Small intestine (tissue), 7 donors: ENCODE measurements around the gene MT1M. TPM values are rescaled to one million over a fixed set of nuclear protein-coding genes. Genes with fewer than 3 reads are reported as not detected.
"Not testable (repeated sequence)": the region's sequence is repeated elsewhere in the genome, so short reads cannot be mapped to it uniquely, and the experiment has no call there.

Source experiments
- DNase-seq, 2 donors: peaks; one replicate each; pipeline versions ENCODE4 v3.0.0 to v3.0.0-alpha.2; 2013
- FAIRE-seq: peaks from 2 replicates; lab custom pipeline; 2012; peaks lifted over from hg19 to GRCh38; lab: Jason Lieb, UNC
- H3K27ac ChIP-seq, 3 donors: one replicate each; pipeline ENCODE4 v1.5.1; 2013; ENCODE audit warnings: low read length in 2 of 3, mild to moderate bottlenecking in 2 of 3, control low read depth in 1 of 3, inconsistent platforms in 1 of 3, low read depth in 1 of 3, moderate library complexity in 1 of 3
- H3K27me3 ChIP-seq, 3 donors: one replicate each; pipeline ENCODE4 v1.6.1; 2013; ENCODE audit warnings: low read length in 3 of 3, inconsistent platforms in 1 of 3; ENCODE audit not compliant: control insufficient read depth in 3 of 3, insufficient read depth in 3 of 3
- H3K36me3 ChIP-seq, 3 donors: one replicate each; pipeline ENCODE4 v1.6.1; 2013; ENCODE audit warnings: low read length in 3 of 3, inconsistent platforms in 1 of 3, low read depth in 1 of 3, mild to moderate bottlenecking in 1 of 3, moderate library complexity in 1 of 3; ENCODE audit not compliant: control insufficient read depth in 3 of 3, insufficient read depth in 2 of 3
- H3K4me1 ChIP-seq, 3 donors: one replicate each; pipeline ENCODE4 v1.6.1; 2013; ENCODE audit warnings: low read length in 2 of 3, inconsistent platforms in 1 of 3, low read depth in 1 of 3, mild to moderate bottlenecking in 1 of 3, moderate library complexity in 1 of 3; ENCODE audit not compliant: control insufficient read depth in 3 of 3, insufficient read depth in 2 of 3
- H3K4me3 ChIP-seq, 3 donors: one replicate each; pipeline ENCODE4 v1.5.1; 2013; ENCODE audit warnings: low read length in 3 of 3, control low read depth in 1 of 3, inconsistent platforms in 1 of 3, low read depth in 1 of 3, mild to moderate bottlenecking in 1 of 3, moderate library complexity in 1 of 3
- H3K9me3 ChIP-seq, 2 donors: one replicate each; pipeline ENCODE4 v1.6.1; 2013; ENCODE audit warnings: low read depth in 1 of 2, low read length in 1 of 2; ENCODE audit not compliant: control insufficient read depth in 2 of 2, insufficient read depth in 1 of 2
- WGBS, 3 donors: extraction: QIAGEN DNeasy Blood & Tissue Kit; methylation state at CpG; one replicate each; pipeline ENCODE4 v1.1.7; 2013; 5-methylcytosine and 5-hydroxymethylcytosine counted together
- polyA plus RNA-seq, 4 donors: library from polyadenylated mRNA; stranded (reverse) in 3 of 4; unstranded in 1 of 4; fragments of 200-250 nt in 3 of 4; fragments of 120-200 nt in 1 of 4; gene quantifications; one replicate each; pipeline versions ENCODE4 v1.2.1 to v1.2.3, GENCODE V29; 2013
- donor health status: healthy with polysubstance abuse.
- donor health status: control.
- donor health status: control.
- donor health status: Bipolar disorder and iron deficiency.
- donor health status: healthy.

The MT1M gene
- polyA plus RNA-seq, 4 donors = 3.5 to 106 (median 8.6) TPM

DNA sequence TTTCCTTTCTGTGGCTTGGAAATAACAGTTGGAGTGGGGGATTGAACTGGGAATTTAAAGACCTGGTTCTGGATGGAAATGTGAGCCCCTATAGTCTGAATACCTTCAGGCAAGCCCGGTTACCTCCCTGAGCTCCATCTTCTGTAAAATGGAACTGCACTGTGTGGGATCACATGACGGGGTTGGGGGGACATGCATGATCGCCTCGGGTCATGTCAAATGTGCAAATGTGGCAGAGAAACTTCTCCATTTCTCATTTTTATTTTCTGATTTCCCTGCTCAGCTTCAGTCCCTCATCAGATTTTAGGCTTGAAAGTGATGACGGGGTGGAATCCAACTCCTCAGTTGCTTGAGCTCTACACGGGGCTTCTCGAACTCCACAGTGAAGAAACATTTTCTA lies 20.8 kb downstream of the MT1M start:
- Histone ChIP-seq H3K36me3 (no peaks in the 10 kb centered on the region), H3K9me3 (no peaks in the 10 kb centered on the region), H3K4me1 (peaks cover 0 to 16% (median 0%) of the 10 kb centered on the region in 3 donors), H3K27me3 (peaks cover 0 to 5% (median 0%) of the 10 kb centered on the region in 3 donors), H3K27ac (no peak overlapping the region), H3K4me3 (no peak overlapping the region)
- no peak for DNase-seq
- WGBS, 3 donors = 87 to 92% (median 87%) methylated on average over 7 of the region's 7 CpGs
- FAIRE-seq = no peak

DNA sequence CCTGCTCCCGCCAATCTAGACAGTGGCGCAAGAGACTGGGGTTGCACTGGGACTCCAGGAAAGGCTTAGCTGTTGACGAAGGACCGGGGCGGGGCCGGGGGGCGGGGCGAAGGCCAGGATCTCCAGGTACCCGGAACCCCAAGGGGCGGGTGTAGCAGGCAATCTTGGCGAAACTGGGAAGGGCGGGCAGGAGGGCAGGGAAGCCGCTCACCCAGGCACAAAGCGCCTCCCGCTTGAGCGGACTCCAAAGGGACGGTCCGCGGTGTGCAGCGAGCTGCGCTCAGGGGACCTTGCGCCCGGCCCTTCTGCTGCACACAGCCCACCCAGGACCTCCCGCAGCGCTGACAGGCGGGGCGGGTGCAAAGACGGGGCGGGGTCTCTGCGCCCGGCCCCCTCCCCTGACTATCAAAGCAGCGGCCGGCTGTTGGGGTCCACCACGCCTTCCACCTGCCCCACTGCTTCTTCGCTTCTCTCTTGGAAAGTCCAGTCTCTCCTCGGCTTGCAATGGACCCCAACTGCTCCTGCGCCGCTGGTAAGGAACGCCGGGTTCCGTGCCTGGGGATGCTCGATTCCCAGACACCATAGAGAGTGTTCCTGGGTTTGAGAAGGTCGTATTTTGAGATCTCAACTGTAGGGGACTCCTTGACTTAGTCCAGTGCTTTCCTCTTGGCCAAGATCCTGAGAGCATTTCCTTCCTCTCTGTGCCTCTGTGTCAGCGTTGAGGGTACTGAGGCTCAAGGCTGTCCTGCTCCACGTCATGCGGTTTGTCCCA lies 25.3 kb downstream of the MT1M start, which contains the start of gene MT1F:
Gene MT1F (plus strand): TSS at position 405 of the 772 bp plus-strand sequence. CDS start 100 bp downstream, at position 505.
- WGBS, 3 donors = 0 to 1% (median 1%) methylated on average over 41 to 46 of the region's 46 CpGs
- no peak for FAIRE-seq
- peak within 1 kb of the TSS; percentile 40 to 96 (median 55) for H3K27ac ChIP-seq
- H3K36me3 ChIP-seq = peaks cover 0 to 10% (median 0%) of the 10 kb centered on the region in 3 donors
- H3K4me1 ChIP-seq = peaks cover 0 to 9% (median 0%) of the 10 kb centered on the region in 3 donors
- peak within 1 kb of the TSS; percentile 55 to 69 (median 69) for H3K4me3 ChIP-seq
- DNase-seq = peak; percentile 98 to 99
- H3K9me3 ChIP-seq = no peaks in the 10 kb centered on the region
- peaks cover 0 to 11% (median 0%) of the 10 kb centered on the region in 3 donors for H3K27me3 ChIP-seq

DNA sequence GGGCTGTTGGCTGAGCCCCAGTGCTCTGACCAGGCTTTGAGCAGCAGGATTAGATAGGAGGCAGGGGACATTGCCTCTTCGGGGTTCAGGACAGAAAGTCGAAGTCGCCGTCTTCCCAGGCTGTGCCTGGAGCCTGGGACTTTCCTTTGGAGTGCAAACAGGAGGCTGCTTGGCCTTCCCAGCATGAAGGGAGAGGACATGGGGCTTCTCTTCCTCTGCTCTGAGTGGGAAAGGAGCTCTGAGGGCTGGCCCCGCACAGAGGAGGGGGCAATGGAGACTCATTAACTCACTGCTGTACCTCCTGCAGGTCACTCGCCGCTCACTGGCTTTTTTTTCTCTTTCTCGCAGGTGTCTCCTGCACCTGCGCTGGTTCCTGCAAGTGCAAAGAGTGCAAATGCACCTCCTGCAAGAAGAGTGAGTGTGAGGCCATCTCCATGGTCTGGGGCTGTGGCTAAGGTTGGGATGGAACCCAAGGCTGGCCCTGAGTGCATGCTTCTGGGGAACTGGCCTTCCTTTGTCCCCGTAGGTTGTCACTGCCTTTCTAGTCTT lies 25.9 kb downstream of the MT1M start:
- H3K36me3 ChIP-seq = peaks cover 0 to 10% (median 0%) of the 10 kb centered on the region in 3 donors
- FAIRE-seq = no peak
- H3K27me3 ChIP-seq = peaks cover 0 to 17% (median 0%) of the 10 kb centered on the region in 3 donors
- peak overlapping the region in 2 of 3 donors; percentile 18 to 96 for H3K27ac ChIP-seq
- H3K4me1 ChIP-seq = peaks cover 0 to 9% (median 0%) of the 10 kb centered on the region in 3 donors
- no peaks in the 10 kb centered on the region for H3K9me3 ChIP-seq
- peak overlapping the region in 2 of 3 donors; percentile 69 for H3K4me3 ChIP-seq
- 13 to 27% (median 22%) methylated on average over 9 to 10 of the region's 10 CpGs for WGBS, 3 donors
- DNase-seq = peak in 1 of 2 donors; percentile 72

DNA sequence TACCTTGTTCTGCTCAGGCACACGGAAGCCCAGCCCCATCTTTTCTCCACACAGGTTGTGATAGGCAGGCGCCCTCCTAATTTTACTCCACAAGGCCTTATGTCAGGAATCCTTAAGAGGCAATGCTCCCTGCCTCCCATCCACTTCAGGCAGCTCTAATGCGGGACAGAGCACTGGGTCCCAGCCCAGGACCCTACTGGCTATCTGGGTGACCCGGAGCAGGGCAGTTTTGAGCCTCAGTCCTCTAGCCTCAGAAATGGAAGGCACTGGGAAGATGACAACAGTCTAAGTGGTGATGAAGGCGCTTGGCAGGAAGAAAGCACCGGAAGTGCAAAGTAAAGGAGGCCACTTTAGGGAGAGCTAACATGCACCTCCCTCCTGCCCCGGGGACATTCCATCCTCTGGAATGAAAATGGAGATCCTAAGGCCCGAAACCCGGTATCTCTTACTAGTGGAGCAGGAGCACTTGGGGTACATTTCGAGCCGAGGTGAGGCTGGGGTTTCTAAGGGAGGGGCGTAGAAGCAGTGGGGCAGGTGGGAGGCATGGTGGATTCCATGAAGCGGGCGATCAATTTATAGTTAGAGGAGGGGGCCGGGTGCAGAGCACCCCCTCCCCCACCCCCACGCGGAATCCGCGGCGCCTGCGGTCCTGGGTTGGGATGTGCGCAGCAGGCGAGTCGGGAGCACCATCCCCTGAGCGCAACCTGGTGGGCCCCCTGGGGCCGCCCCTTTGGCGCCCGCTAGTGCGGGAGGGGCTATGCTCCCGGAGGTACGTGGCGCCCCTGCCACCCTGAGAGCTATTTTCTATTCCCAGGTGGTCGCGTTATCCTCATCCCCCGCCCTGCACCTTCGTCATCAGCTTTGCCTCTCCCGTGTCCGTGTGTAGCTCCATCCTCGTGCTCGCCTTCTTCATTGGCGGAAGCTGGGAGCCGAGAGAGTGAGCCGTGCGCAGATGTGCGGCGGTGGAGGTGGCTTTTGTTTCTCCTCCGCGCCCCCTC lies 30.2 kb downstream of the MT1M start:
- no peaks in the 10 kb centered on the region for H3K9me3 ChIP-seq
- DNase-seq (peak in 1 of 2 donors; percentile 67), FAIRE-seq (no peak)
- H3K27me3 ChIP-seq = peaks cover 0 to 33% (median 0%) of the 10 kb centered on the region in 3 donors
- WGBS, 3 donors = 15 to 33% (median 33%) methylated on average over 34 to 48 of the region's 48 CpGs
- H3K36me3 ChIP-seq = peaks cover 0 to 15% (median 0%) of the 10 kb centered on the region in 3 donors
- H3K4me3 ChIP-seq = peak overlapping the region in 2 of 3 donors; percentile 3 to 31
- H3K4me1 ChIP-seq = peaks cover 0 to 6% (median 0%) of the 10 kb centered on the region in 3 donors
- no peak overlapping the region for H3K27ac ChIP-seq

DNA sequence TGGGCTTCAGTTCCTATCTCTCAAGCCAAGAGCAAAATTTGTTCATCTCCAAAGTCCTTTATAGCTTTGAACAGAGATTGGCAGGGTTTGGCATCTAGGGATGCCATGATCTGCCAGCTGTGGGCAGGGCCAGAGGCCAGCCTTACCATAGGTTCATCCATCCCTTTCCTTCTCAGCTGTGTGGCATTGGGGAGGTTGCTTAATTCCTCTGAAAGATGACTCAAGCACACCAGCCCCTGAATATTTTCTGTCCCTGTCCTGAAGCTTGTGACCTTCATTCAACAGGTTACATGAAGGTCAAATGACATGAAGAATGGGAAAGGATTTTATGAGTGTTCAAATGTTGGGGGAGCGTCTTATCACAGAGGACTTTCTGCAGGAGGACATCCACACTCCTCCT lies 32.0 kb downstream of the MT1M start:
- Histone ChIP-seq H3K9me3 (no peaks in the 10 kb centered on the region), H3K27ac (no peak overlapping the region), H3K4me1 (peaks cover 0 to 20% (median 0%) of the 10 kb centered on the region in 3 donors), H3K27me3 (peaks cover 0 to 49% (median 8%) of the 10 kb centered on the region in 3 donors), H3K36me3 (peaks cover 0 to 15% (median 0%) of the 10 kb centered on the region in 3 donors), H3K4me3 (no peak overlapping the region)
- WGBS, 3 donors = 89 to 97% (median 91%) methylated on average over 1 of the region's 1 CpG
- DNase-seq = no peak
- no peak for FAIRE-seq

DNA sequence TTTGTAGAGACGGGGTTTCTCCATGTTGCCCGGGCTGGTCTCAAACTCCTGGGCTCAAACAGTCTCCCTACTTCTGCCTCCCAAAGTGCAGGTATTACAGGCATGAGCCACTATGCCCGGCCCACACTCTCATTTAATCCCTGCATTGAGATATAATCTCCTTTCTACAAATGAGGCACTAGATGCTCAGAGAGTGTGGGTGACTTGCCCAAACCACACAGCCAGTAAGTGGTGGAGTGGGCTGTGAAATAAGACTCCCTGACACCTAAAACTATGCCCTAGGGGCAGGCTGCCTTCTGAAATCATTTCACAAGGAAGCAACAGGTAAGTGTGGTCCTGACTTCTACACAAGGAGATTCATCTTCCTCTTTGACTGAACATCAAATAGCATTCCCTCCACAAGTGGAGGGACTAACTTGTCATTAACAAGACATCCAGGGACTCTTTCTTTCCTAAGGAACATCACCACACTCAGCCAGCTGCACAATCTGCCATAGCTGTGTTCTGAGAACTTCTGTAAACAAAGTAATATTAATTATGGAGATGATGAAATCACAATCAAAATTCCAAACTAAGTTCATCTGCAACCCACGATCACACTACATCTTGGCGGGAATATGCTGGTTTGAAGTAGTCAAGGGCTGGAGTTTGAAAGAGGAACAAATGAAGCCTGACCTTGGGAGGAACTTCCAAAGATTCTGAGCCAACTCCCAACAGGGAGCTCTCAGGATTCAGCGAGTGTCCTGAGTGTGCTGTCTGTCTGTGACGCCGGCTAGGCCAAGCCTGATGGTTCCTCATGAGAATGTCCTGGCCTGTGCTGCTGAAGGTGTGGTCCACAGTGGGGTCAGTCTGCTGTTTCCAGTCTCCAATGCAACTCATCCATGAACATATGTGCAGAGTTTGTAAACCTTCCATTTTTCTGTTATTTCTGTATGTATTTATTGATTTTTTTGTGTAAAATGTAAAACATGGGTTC lies 33.1 kb downstream of the MT1M start:
- not testable (repeated sequence) for FAIRE-seq, H3K9me3 ChIP-seq, H3K36me3 ChIP-seq, H3K4me3 ChIP-seq, DNase-seq, H3K27ac ChIP-seq
- WGBS, 3 donors = 62 to 69% (median 67%) methylated on average over 8 of the region's 8 CpGs
- H3K4me1 ChIP-seq = peaks cover 0 to 26% (median 0%) of the 10 kb centered on the region in 3 donors
- peaks cover 0 to 56% (median 17%) of the 10 kb centered on the region in 3 donors for H3K27me3 ChIP-seq
